C4-2B (cell line): ENCODE results near the gene GPR180.

Source experiments
- CTCF ChIP-seq: fragments of 450-650 bp; conservative IDR thresholded peaks from 2 replicates; pipeline ENCODE4 v1.5.1; 2017; ENCODE audit warnings: mild to moderate bottlenecking
- ZFX ChIP-seq: fragments of 450-650 bp; IDR thresholded peaks from 2 replicates; pipeline ENCODE4 v1.6.1; 2017

GRCh38 chr13:94609196-94609595, 7.5 kb downstream of the GPR180 start:
- no peak for TF ChIP-seq ZFX
- TF ChIP-seq CTCF = no peak
